Loucy (cell line): ENCODE data around the gene TOP2A.
A peak's percentile ranks its signal among the peaks of the same experiment; 100 is the strongest.

Source experiments
- H2AFZ ChIP-seq: fragments of 200-600 bp; sonication (generic); 2 replicates; pipeline ENCODE4 v1.6.0; 2016; ENCODE audit warnings: antibody characterized with exemption, mild to moderate bottlenecking, low read length, moderate library complexity
- H3F3A ChIP-seq: fragments of 200-600 bp; 2 replicates; pipeline ENCODE4 v1.6.0; 2016; ENCODE audit warnings: antibody characterized with exemption, low read depth, mild to moderate bottlenecking
- H3K27me3 ChIP-seq: fragments of 200-600 bp; sonication (generic); 2 replicates; pipeline ENCODE4 v1.6.1; 2014; ENCODE audit warnings: low read length, mild to moderate bottlenecking; ENCODE audit not compliant: insufficient read depth, poor library complexity, severe bottlenecking
- H3K36me3 ChIP-seq: fragments of 200-600 bp; sonication (generic); 2 replicates; pipeline ENCODE4 v1.6.1; 2016; ENCODE audit warnings: low read length; ENCODE audit not compliant: insufficient read depth
- H3K4me1 ChIP-seq: fragments of 200-600 bp; sonication (generic); 2 replicates; pipeline ENCODE4 v1.5.1; 2014; ENCODE audit warnings: low read length, mild to moderate bottlenecking; ENCODE audit not compliant: insufficient read depth, poor library complexity, severe bottlenecking
- H3K4me2 ChIP-seq: fragments of 200-600 bp; sonication (generic); 2 replicates; pipeline ENCODE4 v1.6.0; 2014; ENCODE audit warnings: antibody characterized with exemption, low read length, low read depth, mild to moderate bottlenecking; ENCODE audit not compliant: poor library complexity, severe bottlenecking
- H3K4me3 ChIP-seq: fragments of 200-600 bp; sonication (generic); 2 replicates; pipeline ENCODE4 v1.5.1; 2014; ENCODE audit warnings: low read length, mild to moderate bottlenecking, mixed read lengths; ENCODE audit not compliant: poor library complexity, severe bottlenecking
- H3K79me2 ChIP-seq: fragments of 200-600 bp; sonication (generic); 2 replicates; pipeline ENCODE4 v1.6.1; 2014; ENCODE audit warnings: low read length; ENCODE audit not compliant: insufficient read depth
- H3K9ac ChIP-seq: fragments of 200-600 bp; sonication (generic); 2 replicates; pipeline ENCODE4 v1.6.0; 2014; ENCODE audit warnings: mild to moderate bottlenecking, low read depth, low read length, moderate library complexity; ENCODE audit not compliant: poor library complexity, severe bottlenecking
- H3K9me2 ChIP-seq: fragments of 200-600 bp; sonication (generic); replicated peaks from 2 replicates; pipeline ENCODE4 v1.6.1; 2016; ENCODE audit warnings: low read depth, low read length, mixed read lengths
- H3K9me3 ChIP-seq: fragments of 200-600 bp; sonication (generic); 2 replicates; pipeline ENCODE4 v1.6.1; 2014; ENCODE audit warnings: mild to moderate bottlenecking, antibody characterized with exemption, low read length, low read depth; ENCODE audit not compliant: insufficient read depth
- H4K20me1 ChIP-seq: fragments of 200-600 bp; sonication (generic); 2 replicates; pipeline ENCODE4 v1.6.0; 2014; ENCODE audit warnings: antibody characterized with exemption, low read length, mild to moderate bottlenecking; ENCODE audit not compliant: insufficient read depth, poor library complexity, severe bottlenecking
- EZH2phosphoT487 ChIP-seq: fragments of 200-600 bp; IDR thresholded peaks from 2 replicates; pipeline ENCODE4 v1.6.1; 2018; ENCODE audit warnings: antibody characterized with exemption, mild to moderate bottlenecking, moderate library complexity, borderline replicate concordance
- TF ChIP-seq, protein P1 (sequence below): fragments of 200-600 bp; sonication (generic); conservative IDR thresholded peaks from 2 replicates; pipeline ENCODE4 v1.5.1; 2014; ENCODE audit warnings: mild to moderate bottlenecking, antibody characterized with exemption, low read length

TOP2A gene

DNA sequence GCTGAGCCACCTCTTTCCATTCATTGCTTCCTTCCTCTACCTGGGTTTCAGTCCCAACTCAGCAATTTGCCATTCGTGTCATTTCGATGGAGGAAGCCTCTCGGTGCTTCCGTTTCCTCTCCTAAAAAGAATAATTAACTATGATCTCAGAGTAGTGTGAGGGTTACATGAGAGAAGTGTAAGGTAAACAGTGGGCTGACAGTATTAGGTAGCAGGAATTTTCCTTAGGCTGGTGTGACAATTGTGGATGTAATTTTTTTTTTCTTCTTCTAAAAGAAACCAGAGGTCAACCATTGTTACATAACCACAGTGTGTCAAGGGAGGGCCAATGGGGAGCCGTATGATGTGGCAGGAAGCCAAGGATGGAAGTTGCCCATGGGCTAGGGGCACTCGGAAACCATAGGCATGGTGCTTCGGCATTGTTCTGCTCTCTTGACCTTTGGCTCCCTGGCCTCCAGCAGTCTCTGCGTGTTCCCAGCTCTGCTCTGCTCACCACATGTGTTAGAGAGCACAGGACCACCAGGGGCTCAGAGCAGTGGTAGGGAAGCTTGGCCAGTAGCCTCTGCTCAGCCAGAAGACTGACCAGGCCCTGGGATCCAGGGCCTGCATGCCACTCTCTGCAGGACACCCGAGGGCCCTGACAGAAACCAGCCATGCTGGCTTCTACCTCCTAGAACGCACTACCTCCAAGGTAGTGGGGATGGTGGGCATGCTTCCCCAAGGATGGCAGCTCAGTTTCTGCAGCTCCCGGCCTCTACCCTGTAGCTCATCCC lies 2.0 kb upstream of the TOP2A start:
- Histone ChIP-seq H3K4me2 (no peak overlapping the region), H4K20me1 (peaks cover 22% of the 10 kb centered on the region), H3K36me3 (0 out of 2 replicates have a peak, but pooled peaks cover 6% of the 10 kb centered on the region), H3K27me3 (no peaks in the 10 kb centered on the region), H3K9me3 (no peaks in the 10 kb centered on the region), H3K4me3 (no peak overlapping the region), H3K9ac (no peak overlapping the region), H3K79me2 (peaks cover 30% of the 10 kb centered on the region), H3K4me1 (peaks cover 25% of the 10 kb centered on the region), H3K9me2 (no peaks in the 10 kb centered on the region), H3F3A (no peaks in the 10 kb centered on the region), H2AFZ (no peak overlapping the region)
- TF ChIP-seq, protein P1, sequence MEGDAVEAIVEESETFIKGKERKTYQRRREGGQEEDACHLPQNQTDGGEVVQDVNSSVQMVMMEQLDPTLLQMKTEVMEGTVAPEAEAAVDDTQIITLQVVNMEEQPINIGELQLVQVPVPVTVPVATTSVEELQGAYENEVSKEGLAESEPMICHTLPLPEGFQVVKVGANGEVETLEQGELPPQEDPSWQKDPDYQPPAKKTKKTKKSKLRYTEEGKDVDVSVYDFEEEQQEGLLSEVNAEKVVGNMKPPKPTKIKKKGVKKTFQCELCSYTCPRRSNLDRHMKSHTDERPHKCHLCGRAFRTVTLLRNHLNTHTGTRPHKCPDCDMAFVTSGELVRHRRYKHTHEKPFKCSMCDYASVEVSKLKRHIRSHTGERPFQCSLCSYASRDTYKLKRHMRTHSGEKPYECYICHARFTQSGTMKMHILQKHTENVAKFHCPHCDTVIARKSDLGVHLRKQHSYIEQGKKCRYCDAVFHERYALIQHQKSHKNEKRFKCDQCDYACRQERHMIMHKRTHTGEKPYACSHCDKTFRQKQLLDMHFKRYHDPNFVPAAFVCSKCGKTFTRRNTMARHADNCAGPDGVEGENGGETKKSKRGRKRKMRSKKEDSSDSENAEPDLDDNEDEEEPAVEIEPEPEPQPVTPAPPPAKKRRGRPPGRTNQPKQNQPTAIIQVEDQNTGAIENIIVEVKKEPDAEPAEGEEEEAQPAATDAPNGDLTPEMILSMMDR: no peak
- no peak for TF ChIP-seq EZH2phosphoT487

DNA sequence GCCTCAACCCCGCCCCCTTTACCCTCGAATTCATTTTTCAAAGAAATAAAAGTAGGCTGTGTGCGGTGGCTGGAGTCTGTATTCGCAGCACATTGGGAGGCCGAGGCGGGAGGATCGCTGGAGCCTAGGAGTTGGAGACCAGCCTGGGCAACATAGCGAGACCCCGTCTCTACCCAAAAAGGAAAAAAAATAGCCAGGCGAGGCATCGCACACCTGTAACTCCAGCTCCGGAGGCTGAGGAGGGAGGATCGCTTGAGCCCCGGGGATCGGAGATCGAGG lies 671 bp upstream of the TOP2A start:
- H3K9me3 ChIP-seq: no peaks in the 10 kb centered on the region
- H4K20me1 ChIP-seq: peaks cover 33% of the 10 kb centered on the region
- H3K27me3 ChIP-seq: no peaks in the 10 kb centered on the region
- H3K9ac ChIP-seq: peak overlapping the region; percentile 99
- no peaks in the 10 kb centered on the region for H3F3A ChIP-seq
- H3K36me3 ChIP-seq: peaks cover 16% of the 10 kb centered on the region; the same call in 1 of the 2 replicates
- peaks cover 44% of the 10 kb centered on the region for H3K79me2 ChIP-seq
- TF ChIP-seq EZH2phosphoT487: no peak
- TF ChIP-seq, protein P1: no peak
- H3K4me2 ChIP-seq: peak overlapping the region; percentile 71
- H3K9me2 ChIP-seq: no peaks in the 10 kb centered on the region
- H3K4me3 ChIP-seq: peak overlapping the region; percentile 95
- H3K4me1 ChIP-seq: peaks cover 37% of the 10 kb centered on the region
- H2AFZ ChIP-seq: peak overlapping the region; percentile 78

DNA sequence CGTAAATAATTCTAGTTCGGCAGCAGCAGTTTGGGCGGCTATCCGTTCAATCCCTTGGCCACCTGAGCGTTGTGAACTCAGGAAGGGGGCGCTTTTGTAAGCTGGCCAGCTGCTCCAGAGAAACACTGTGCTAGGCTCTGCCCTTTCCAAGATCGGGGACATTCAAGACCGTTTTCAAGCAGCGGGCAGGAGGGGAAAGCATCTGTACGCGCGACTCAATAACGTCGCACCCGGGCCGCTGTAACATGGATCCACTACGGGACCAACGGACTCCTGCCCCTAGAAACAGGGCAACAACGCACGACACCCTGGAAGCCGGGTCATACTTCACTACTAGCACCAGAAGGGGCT lies 463 bp downstream of the TOP2A start:
- peaks cover 26% of the 10 kb centered on the region; the same call in 1 of the 2 replicates for H3K36me3 ChIP-seq
- peaks cover 55% of the 10 kb centered on the region for H3K79me2 ChIP-seq
- TF ChIP-seq EZH2phosphoT487: no peak
- TF ChIP-seq, protein P1: peak; percentile 27
- H3K9me2 ChIP-seq: no peaks in the 10 kb centered on the region
- peak overlapping the region; percentile 66 for H2AFZ ChIP-seq
- H4K20me1 ChIP-seq: peaks cover 43% of the 10 kb centered on the region
- H3F3A ChIP-seq: no peaks in the 10 kb centered on the region
- H3K27me3 ChIP-seq: no peaks in the 10 kb centered on the region
- no peaks in the 10 kb centered on the region for H3K9me3 ChIP-seq
- H3K9ac ChIP-seq: peak overlapping the region; percentile 99
- H3K4me1 ChIP-seq: peaks cover 42% of the 10 kb centered on the region
- H3K4me3 ChIP-seq: peak overlapping the region; percentile 95
- H3K4me2 ChIP-seq: peak overlapping the region; percentile 95
